ENCODE data around the gene AP1B1. TPM values are rescaled to one million over a fixed set of nuclear protein-coding genes. Genes with fewer than 3 reads are reported as not detected.

Gene AP1B1
- total and polyA plus RNA-seq, 2 of the 8 experiments (the other 6 are each of a cell fraction or from before 2014, with no cell fraction given), result 64.2 to 86.8 TPM

DNA sequence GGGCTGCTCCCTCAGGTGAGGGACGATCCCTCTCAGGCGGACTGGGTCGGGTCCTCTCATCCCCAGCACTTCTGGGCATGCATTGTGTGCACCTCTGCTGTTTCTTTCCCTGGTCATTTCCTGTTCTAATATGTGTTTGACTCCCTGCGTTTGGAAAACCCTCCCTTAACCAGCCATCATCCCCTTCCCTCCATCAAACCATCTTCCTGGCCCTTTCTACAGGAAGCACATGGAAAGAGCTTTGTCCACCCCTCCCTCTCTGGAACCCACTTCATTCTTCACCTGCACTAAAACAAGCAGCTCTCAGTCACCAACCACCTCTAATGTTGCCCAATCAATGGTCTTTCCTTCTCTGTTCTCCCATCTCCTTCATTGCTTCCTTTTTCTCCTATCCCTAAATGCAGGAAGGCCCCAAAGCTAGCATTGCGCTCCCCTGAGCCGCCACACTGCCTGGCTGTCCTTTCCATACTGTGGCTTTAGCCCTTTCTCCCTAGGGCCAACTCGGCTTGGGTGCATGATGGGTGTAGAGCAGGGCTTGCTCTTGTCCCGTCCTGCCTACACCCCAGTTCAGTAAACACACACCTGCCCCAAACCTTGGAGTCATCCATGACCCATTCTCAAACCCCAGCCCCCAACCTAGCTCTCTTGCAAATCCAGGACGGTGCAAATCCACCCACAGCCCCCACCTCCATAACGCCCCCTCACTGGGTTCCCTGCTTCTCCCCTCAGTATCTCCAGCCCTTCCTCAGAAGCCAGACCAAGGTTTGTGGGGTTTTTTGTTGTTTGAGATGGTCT, 87.4 kb downstream of the AP1B1 start:
- Histone ChIP-seq H2BK12ac (ENCODE audit: low read depth, low read length) (no peak overlapping the region), H2BK5ac (ENCODE audit: low read depth, low read length) (no peak overlapping the region), H3K4me3 (ENCODE audit: extremely low read depth in 1 of 4, insufficient read depth in 2 of 4, low read depth in 3 of 4, low read length in 4 of 4) (no peak overlapping the region), H2BK15ac (ENCODE audit: low read length) (no peak overlapping the region), H2AK5ac (ENCODE audit: low read depth, low read length) (no peak overlapping the region), H3K4me2 (ENCODE audit: insufficient read depth in 1 of 2, low read depth in 2 of 2, low read length in 2 of 2) (no peak overlapping the region), H3K27me3 (replicated peaks in 1 of 4; ENCODE audit: control insufficient read depth in 3 of 4, extremely low read depth in 1 of 4, insufficient read depth in 3 of 4, low read length in 3 of 4) (no peaks in the 10 kb centered on the region), H3K4ac (replicated peaks; ENCODE audit: insufficient read length, low read depth, low read length) (no peak overlapping the region), H4K91ac (replicated peaks; ENCODE audit: insufficient read length, low read length) (no peak overlapping the region), H2BK120ac (replicated peaks; ENCODE audit: low read depth, low read length) (no peak overlapping the region), H3K36me3 (ENCODE audit: control insufficient read depth in 2 of 4, insufficient read depth in 4 of 4, low read length in 3 of 4) (peaks cover 37 to 50% (median 38%) of the 10 kb centered on the region in 4 experiments), H3K79me2 (ENCODE audit: control insufficient read depth in 1 of 2, insufficient read depth in 2 of 2, low read length in 2 of 2) (no peaks in the 10 kb centered on the region), H3K79me1 (ENCODE audit: low read depth, low read length) (no peaks in the 10 kb centered on the region; the same call in 1 of the 2 replicates), H3K23me2 (ENCODE audit: low read depth, low read length) (no peaks in the 10 kb centered on the region), H2AFZ (ENCODE audit: low read length) (no peak overlapping the region), H3K4me1 (replicated peaks in 1 of 4; ENCODE audit: control insufficient read depth in 3 of 4, insufficient read depth in 4 of 4, low read length in 3 of 4) (peaks cover 0 to 6% (median 1%) of the 10 kb centered on the region in 4 experiments; a peak in 3 of 7 replicates), H3K14ac (ENCODE audit: insufficient read length) (no peak overlapping the region), H2BK20ac (ENCODE audit: low read length) (no peak overlapping the region), H3K9ac (replicated peaks in 1 of 4; ENCODE audit: extremely low read depth in 1 of 4, low read depth in 3 of 4, low read length in 3 of 4) (no peak overlapping the region), H4K5ac (ENCODE audit: insufficient read length, low read depth, low read length) (no peak overlapping the region), H3K9me3 (ENCODE audit: insufficient read depth in 2 of 2, low read depth in 1 of 2, low read length in 1 of 2) (no peaks in the 10 kb centered on the region), H3K27ac (ENCODE audit: low read depth, low read length) (no peak overlapping the region), H4K8ac (ENCODE audit: extremely low read depth, insufficient read depth, low read length) (no peak overlapping the region), H3K56ac (replicated peaks; ENCODE audit: insufficient read length, low read depth, low read length) (no peak overlapping the region), H4K20me1 (replicated peaks in 1 of 2; ENCODE audit: control insufficient read depth in 1 of 2, insufficient read depth in 2 of 2, low read length in 2 of 2) (peaks cover 10 to 19% of the 10 kb centered on the region in 2 experiments), H3K18ac (ENCODE audit: extremely low read depth, low read length) (no peak overlapping the region), H3K23ac (ENCODE audit: insufficient read length) (no peak overlapping the region)
- FAIRE-seq, result no peak
- ChIA-PET CTCF (ENCODE audit: partially characterized antibody) (interaction anchor here (1.3 to 4.8 kb wide), 3 partner anchors 11 to 27 kb away, joined by 4 to 41 read pairs (median 6); no protein-coding TSS in a partner anchor), POLR2A (ENCODE audit: partially characterized antibody) (interaction anchor here (0.5 to 9.1 kb wide), 12 partner anchors 8 to 275 kb away, joined by 3 to 147 read pairs (median 13); partner anchors contain the start of genes EWSR1, RASL10A and RHBDD3)
- WGBS, 2 experiments (ENCODE audit: extremely low coverage in 1 of 2, insufficient coverage in 1 of 2, insufficient read length in 1 of 2, insufficient replicate concordance in 2 of 2, low coverage in 1 of 2, low lambda C conversion rate in 2 of 2, missing lambda C conversion rate in 1 of 2), result 88% methylated on average over 10 of the region's 10 CpGs; no CpG with 5 or more reads in 1 of the 2 experiments
- DNase-seq (ENCODE audit: low read depth in 1 of 2, low spot score in 2 of 2), result peak in 1 of 2 experiments; percentile 52
- TF ChIP-seq SP2 (IDR thresholded peaks at IDR 0.05; ENCODE audit: low read length) (no peak), SUZ12 (IDR thresholded peaks at IDR 0.05; ENCODE audit: low read length) (no peak), GABPA (IDR thresholded peaks at IDR 0.05; ENCODE audit: borderline replicate concordance, insufficient read depth, low read length) (no peak), CEBPB (IDR thresholded peaks at IDR 0.05; ENCODE audit: low read depth, low read length) (0 out of 2 replicates have a peak, but pooled peaks have one; percentile 10), YY1 (IDR thresholded peaks at IDR 0.05; ENCODE audit: low read depth, low read length) (no peak), POLR2AphosphoS5 (IDR thresholded peaks at IDR 0.05; ENCODE audit: low read depth, low read length) (peak; percentile 83)
- TF ChIP-seq, protein P1, sequence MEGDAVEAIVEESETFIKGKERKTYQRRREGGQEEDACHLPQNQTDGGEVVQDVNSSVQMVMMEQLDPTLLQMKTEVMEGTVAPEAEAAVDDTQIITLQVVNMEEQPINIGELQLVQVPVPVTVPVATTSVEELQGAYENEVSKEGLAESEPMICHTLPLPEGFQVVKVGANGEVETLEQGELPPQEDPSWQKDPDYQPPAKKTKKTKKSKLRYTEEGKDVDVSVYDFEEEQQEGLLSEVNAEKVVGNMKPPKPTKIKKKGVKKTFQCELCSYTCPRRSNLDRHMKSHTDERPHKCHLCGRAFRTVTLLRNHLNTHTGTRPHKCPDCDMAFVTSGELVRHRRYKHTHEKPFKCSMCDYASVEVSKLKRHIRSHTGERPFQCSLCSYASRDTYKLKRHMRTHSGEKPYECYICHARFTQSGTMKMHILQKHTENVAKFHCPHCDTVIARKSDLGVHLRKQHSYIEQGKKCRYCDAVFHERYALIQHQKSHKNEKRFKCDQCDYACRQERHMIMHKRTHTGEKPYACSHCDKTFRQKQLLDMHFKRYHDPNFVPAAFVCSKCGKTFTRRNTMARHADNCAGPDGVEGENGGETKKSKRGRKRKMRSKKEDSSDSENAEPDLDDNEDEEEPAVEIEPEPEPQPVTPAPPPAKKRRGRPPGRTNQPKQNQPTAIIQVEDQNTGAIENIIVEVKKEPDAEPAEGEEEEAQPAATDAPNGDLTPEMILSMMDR (IDR thresholded peaks at IDR 0.05; ENCODE audit: control extremely low read depth in 1 of 3, insufficient read depth in 1 of 3, low read depth in 1 of 3, low read length in 3 of 3), result no peak

Data from H1 (cell line).